PFSK-1 (cell line): ENCODE results near the gene NOX5.

Experiments
- POLR2AphosphoS5 ChIP-seq: IDR thresholded peaks from 2 replicates; pipeline ENCODE4 v1.6.1; 2012; ENCODE audit warnings: low read depth, mild to moderate bottlenecking, control low read depth, low read length, moderate library complexity
- SIN3A ChIP-seq: IDR thresholded peaks from 2 replicates; pipeline ENCODE4 v1.6.1; 2012; ENCODE audit warnings: mild to moderate bottlenecking, low read length, moderate library complexity, borderline replicate concordance; ENCODE audit not compliant: insufficient read depth

GRCh38 chr15:69091654-69092053, 77.2 kb downstream of the NOX5 start:
- TF ChIP-seq SIN3A (no peak), POLR2AphosphoS5 (no peak)
